PC-9 (cell line): ENCODE measurements around the gene NOD1. TPM values are rescaled to one million over a fixed set of nuclear protein-coding genes. Genes with fewer than 3 reads are reported as not detected.

ENCODE experiments used
- BruUV-seq: library from RNA; stranded (reverse); fragments of 400-500 nt; replicated peaks from 2 replicates; lab custom pipeline; 2021; lab: Mats Ljungman, UMichigan
- CTCF ChIA-PET: fragments of 300-600 bp; sonication (Branson Sonifier 250); formaldehyde crosslinking; loops from one replicate; lab custom pipeline; 2022; ENCODE audit warnings: antibody characterized with exemption; lab: Charles Lee
- POLR2A ChIA-PET: fragments of 300-600 bp; sonication (Branson Sonifier 250); formaldehyde crosslinking; loops from one replicate; lab custom pipeline; 2022; ENCODE audit warnings: antibody characterized with exemption; ENCODE audit not compliant: unreplicated experiment; lab: Charles Lee
- DNase-seq, 2 experiments: peaks; one replicate each; pipeline versions ENCODE4 v3.0.0 to v3.0.0-alpha.2; 2015 to 2022; ENCODE audit warnings: mixed read lengths in 1 of 2
- H2AFZ ChIP-seq: fragments of 200-600 bp; sonication (generic); 2 replicates; pipeline ENCODE4 v1.8.1; 2017; ENCODE audit warnings: antibody characterized with exemption
- H3F3A ChIP-seq: fragments of 200-600 bp; sonication (generic); 2 replicates; pipeline ENCODE4 v1.8.1; 2017; ENCODE audit warnings: antibody characterized with exemption, mild to moderate bottlenecking, low read depth; ENCODE audit not compliant: insufficient read depth
- H3K27ac ChIP-seq: fragments of 200-600 bp; sonication (generic); 2 replicates; pipeline ENCODE4 v1.6.1; 2016; ENCODE audit warnings: mixed run types
- H3K27me3 ChIP-seq: fragments of 200-600 bp; sonication (generic); 2 replicates; pipeline ENCODE4 v1.6.1; 2016; ENCODE audit warnings: low read depth, mixed run types; ENCODE audit not compliant: insufficient read depth
- H3K36me3 ChIP-seq: fragments of 200-600 bp; sonication (generic); 2 replicates; pipeline ENCODE4 v1.6.1; 2016; ENCODE audit warnings: low read depth, mixed run types
- H3K4me1 ChIP-seq: fragments of 200-600 bp; sonication (generic); replicated peaks from 2 replicates; pipeline ENCODE4 v1.6.1; 2016; ENCODE audit warnings: mixed run types; ENCODE audit not compliant: insufficient read depth
- H3K4me2 ChIP-seq: fragments of 200-600 bp; sonication (generic); 2 replicates; pipeline ENCODE4 v1.6.1; 2017; ENCODE audit warnings: mixed run types
- H3K4me3 ChIP-seq: fragments of 200-600 bp; sonication (generic); 2 replicates; pipeline ENCODE4 v1.6.1; 2016; ENCODE audit warnings: mixed run types
- H3K79me2 ChIP-seq: fragments of 200-600 bp; sonication (generic); 2 replicates; pipeline ENCODE4 v1.6.1; 2017; ENCODE audit warnings: low read depth, mixed run types
- H3K9me2 ChIP-seq: fragments of 200-600 bp; sonication (generic); 2 replicates; pipeline ENCODE4 v1.8.1; 2017; ENCODE audit warnings: mild to moderate bottlenecking; ENCODE audit not compliant: insufficient read depth
- H3K9me3 ChIP-seq: fragments of 200-600 bp; sonication (generic); 2 replicates; pipeline ENCODE4 v1.8.1; 2016; ENCODE audit warnings: low read depth; ENCODE audit not compliant: insufficient read depth
- H4K20me1 ChIP-seq: fragments of 200-600 bp; sonication (generic); 2 replicates; pipeline ENCODE4 v1.8.1; 2017; ENCODE audit not compliant: insufficient read depth
- CTCF ChIP-seq: fragments of 200-600 bp; sonication (generic); conservative IDR thresholded peaks from 2 replicates; pipeline ENCODE4 v1.6.1; 2017; ENCODE audit warnings: mixed run types, antibody characterized with exemption, mild to moderate bottlenecking, moderate library complexity
- EZH2 ChIP-seq: fragments of 200-600 bp; sonication (generic); IDR thresholded peaks from 2 replicates; pipeline ENCODE4 v1.8.0; 2017; ENCODE audit warnings: antibody characterized with exemption, low read depth
- intact Hi-C: fragments of 100-400 bp; cut with micrococcal nuclease; formaldehyde crosslinking; loops from one replicate; pipeline ENCODE4 v1.10.0; 2022; ENCODE audit not compliant: unreplicated experiment
- total RNA-seq: library from RNA; stranded (reverse); gene quantifications from 2 replicates; pipeline ENCODE4 v1.2.3, GENCODE V29; 2021

NOD1 gene
- total RNA-seq, 1 experiment from 2014 or later: 16.5 TPM

- ChIA-PET POLR2A (no interaction called here), CTCF (interaction anchor here (0.5 to 0.6 kb wide), 2 partner anchors 64 to 384 kb away, joined by 4 to 6 read pairs; no protein-coding TSS in a partner anchor)
- Histone ChIP-seq H3F3A (peaks cover 19% of the 10 kb centered on the region; the same call in 1 of the 2 replicates), H3K4me1 (peaks cover 27% of the 10 kb centered on the region), H3K79me2 (peaks cover 48% of the 10 kb centered on the region), H3K9me2 (no peaks in the 10 kb centered on the region), H3K27me3 (no peaks in the 10 kb centered on the region), H3K9me3 (no peaks in the 10 kb centered on the region), H3K4me2 (no peak overlapping the region), H3K36me3 (no peaks in the 10 kb centered on the region), H2AFZ (no peak overlapping the region), H3K27ac (no peak overlapping the region), H3K4me3 (no peak overlapping the region), H4K20me1 (no peaks in the 10 kb centered on the region)
- TF ChIP-seq EZH2: no peak
- DNase-seq: no peak
- BruUV-seq: no TSS peak
- intact Hi-C loops: loop anchor here (10.0 kb wide), 1 partner anchor 850 kb away; no protein-coding TSS in a partner anchor
Observed at GRCh38 chr7:30474485-30474884, 4.1 kb downstream of the NOD1 start.

- POLR2A ChIA-PET: no interaction called here
- H3K4me2 ChIP-seq: no peak overlapping the region
- peaks cover 48% of the 10 kb centered on the region for H3K79me2 ChIP-seq
- no peak overlapping the region for H2AFZ ChIP-seq
- no peaks in the 10 kb centered on the region for H4K20me1 ChIP-seq
- DNase-seq: no peak
- peaks cover 13% of the 10 kb centered on the region; the same call in 1 of the 2 replicates for H3F3A ChIP-seq
- intact Hi-C loops: loop anchor here (10.0 kb wide), 1 partner anchor 849 kb away; no protein-coding TSS in a partner anchor
- H3K9me2 ChIP-seq: no peaks in the 10 kb centered on the region
- H3K36me3 ChIP-seq: no peaks in the 10 kb centered on the region
- H3K4me3 ChIP-seq: no peak overlapping the region
- BruUV-seq: no TSS peak
- peaks cover 21% of the 10 kb centered on the region for H3K4me1 ChIP-seq
- no peaks in the 10 kb centered on the region for H3K27me3 ChIP-seq
- no peaks in the 10 kb centered on the region for H3K9me3 ChIP-seq
- H3K27ac ChIP-seq: no peak overlapping the region
- TF ChIP-seq CTCF (no peak), EZH2 (no peak)
- CTCF ChIA-PET: no interaction called here
Observed at GRCh38 chr7:30473903-30474302, 4.7 kb downstream of the NOD1 start.

- H4K20me1 ChIP-seq: no peaks in the 10 kb centered on the region
- H3K9me3 ChIP-seq: no peaks in the 10 kb centered on the region
- no peak overlapping the region for H3K4me3 ChIP-seq
- no peaks in the 10 kb centered on the region for H3K27me3 ChIP-seq
- peaks cover 7% of the 10 kb centered on the region; the same call in 1 of the 2 replicates for H3F3A ChIP-seq
- peak overlapping the region; percentile 7; the same call in 1 of the 2 replicates for H3K4me2 ChIP-seq
- BruUV-seq: no TSS peak
- TF ChIP-seq CTCF (no peak), EZH2 (no peak)
- peaks cover 20% of the 10 kb centered on the region for H3K4me1 ChIP-seq
- H3K36me3 ChIP-seq: no peaks in the 10 kb centered on the region
- POLR2A ChIA-PET: interaction anchor here (0.6 kb wide), 1 partner anchor 189 kb away, joined by 9 read pairs; no protein-coding TSS in a partner anchor
- no peaks in the 10 kb centered on the region for H3K9me2 ChIP-seq
- H3K79me2 ChIP-seq: peaks cover 53% of the 10 kb centered on the region
- CTCF ChIA-PET: no interaction called here
- H2AFZ ChIP-seq: no peak overlapping the region
- DNase-seq: peak in 1 of 2 experiments; percentile 24
- intact Hi-C loops: loop anchor here (10.0 kb wide), 1 partner anchor 848 kb away; no protein-coding TSS in a partner anchor
- H3K27ac ChIP-seq: no peak overlapping the region
Observed at GRCh38 chr7:30472784-30473775, 5.5 kb downstream of the NOD1 start.
